CD14-positive monocyte (primary cell): ENCODE results near the gene EPN3. TPM values are rescaled to one million over a fixed set of nuclear protein-coding genes. Genes with fewer than 3 reads are reported as not detected.

Experiments
- DNase-seq, 3 donors: peaks; one replicate each; pipeline ENCODE4 v3.0.0-alpha.2; 2011 to 2022
- H2AFZ ChIP-seq: 2 replicates; pipeline ENCODE4 v1.6.0; 2012; ENCODE audit warnings: mild to moderate bottlenecking, low read depth, low read length, inconsistent platforms; ENCODE audit not compliant: insufficient read depth, poor library complexity, severe bottlenecking
- H3K27ac ChIP-seq, 2 donors: 1 replicate in 1 of 2; 2 replicates in 1 of 2; pipeline ENCODE4 v1.5.1; 2012 to 2013; ENCODE audit warnings: low read length in 2 of 2, control low read depth in 1 of 2, inconsistent platforms in 1 of 2, low read depth in 1 of 2, mild to moderate bottlenecking in 1 of 2
- H3K27me3 ChIP-seq, 2 donors: one replicate each; pipeline versions ENCODE4 v1.6.0 to v1.6.1; 2011 to 2013; ENCODE audit warnings: low read length in 2 of 2; ENCODE audit not compliant: control insufficient read depth in 2 of 2, insufficient read depth in 2 of 2
- H3K36me3 ChIP-seq, 2 donors: replicated peaks in 1 of 2; 1 replicate in 1 of 2; 2 replicates in 1 of 2; pipeline versions ENCODE4 v1.5.1 to v1.6.1; 2012 to 2013; ENCODE audit warnings: low read length in 2 of 2, control low read depth in 1 of 2, inconsistent platforms in 1 of 2, mild to moderate bottlenecking in 1 of 2; ENCODE audit not compliant: insufficient read depth in 2 of 2, control insufficient read depth in 1 of 2
- H3K4me1 ChIP-seq, 2 donors: 1 replicate in 1 of 2; 2 replicates in 1 of 2; pipeline versions ENCODE4 v1.5.1 to v1.6.1; 2012 to 2013; ENCODE audit warnings: low read length in 2 of 2, control low read depth in 1 of 2, inconsistent platforms in 1 of 2, mild to moderate bottlenecking in 1 of 2, moderate library complexity in 1 of 2; ENCODE audit not compliant: insufficient read depth in 2 of 2, control insufficient read depth in 1 of 2
- H3K4me2 ChIP-seq: replicated peaks from 2 replicates; pipeline ENCODE3; 2012; ENCODE audit warnings: low read length, moderate library complexity, mild to moderate bottlenecking; ENCODE audit not compliant: poor library complexity, severe bottlenecking; ENCODE audit errors: extremely low read depth
- H3K4me3 ChIP-seq, 3 experiments: fragments of 200-600 bp in 1 of 3; sonication (generic) in 1 of 3; replicated peaks in 1 of 3; 1 replicate in 2 of 3; 2 replicates in 1 of 3; pipeline ENCODE4 v1.5.1; 2011 to 2013; ENCODE audit warnings: low read length in 3 of 3, mild to moderate bottlenecking in 3 of 3, control low read depth in 2 of 3, low read depth in 2 of 3, inconsistent platforms in 1 of 3, moderate library complexity in 1 of 3
- H3K79me2 ChIP-seq: 2 replicates; pipeline ENCODE4 v1.6.0; 2012; ENCODE audit warnings: mild to moderate bottlenecking, control low read depth, inconsistent platforms, low read length, moderate library complexity; ENCODE audit not compliant: insufficient read depth
- H3K9ac ChIP-seq: 2 replicates; pipeline ENCODE4 v1.6.0; 2017; ENCODE audit warnings: low read length, mild to moderate bottlenecking; ENCODE audit not compliant: insufficient read depth, poor library complexity, severe bottlenecking
- H3K9me3 ChIP-seq, 2 donors: replicated peaks in 1 of 2; 1 replicate in 1 of 2; 2 replicates in 1 of 2; pipeline versions ENCODE4 v1.5.1 to v1.6.1; 2012 to 2013; ENCODE audit warnings: low read length in 2 of 2, control low read depth in 1 of 2; ENCODE audit not compliant: control insufficient read depth in 1 of 2, insufficient read depth in 1 of 2
- H4K20me1 ChIP-seq: 2 replicates; pipeline ENCODE4 v1.6.0; 2012; ENCODE audit warnings: mild to moderate bottlenecking, low read length, control low read depth, moderate library complexity; ENCODE audit not compliant: insufficient read depth
- H3K27ac Mint-ChIP-seq, 7 donors: one replicate each; pipeline ENCODE4 v1.8.0; 2020; ENCODE audit warnings: mild to moderate bottlenecking in 7 of 7, mixed read lengths in 7 of 7, moderate library complexity in 6 of 7, inconsistent platforms in 2 of 7
- H3K27me3 Mint-ChIP-seq, 3 donors: one replicate each; pipeline ENCODE4 v1.8.0; 2021 to 2022; ENCODE audit warnings: low read depth in 3 of 3, mild to moderate bottlenecking in 3 of 3, mixed read lengths in 3 of 3, moderate library complexity in 3 of 3, inconsistent platforms in 1 of 3
- H3K36me3 Mint-ChIP-seq, 2 donors: one replicate each; pipeline ENCODE4 v1.8.0; 2020; ENCODE audit warnings: mixed read lengths in 2 of 2, inconsistent platforms in 1 of 2, mild to moderate bottlenecking in 1 of 2
- H3K4me1 Mint-ChIP-seq: one replicate; pipeline ENCODE4 v1.8.0; 2020; ENCODE audit warnings: mild to moderate bottlenecking, mixed read lengths
- H3K4me3 Mint-ChIP-seq, 2 donors: one replicate each; pipeline ENCODE4 v1.8.0; 2020; ENCODE audit warnings: mild to moderate bottlenecking in 2 of 2, mixed read lengths in 2 of 2, moderate library complexity in 1 of 2
- H3K9me3 Mint-ChIP-seq, 7 donors: one replicate each; pipeline ENCODE4 v1.8.0; 2020 to 2022; ENCODE audit warnings: mixed read lengths in 7 of 7, mild to moderate bottlenecking in 6 of 7, moderate library complexity in 6 of 7, inconsistent platforms in 2 of 7
- WGBS: methylation state at CpG from one replicate; pipeline ENCODE4 v1.1.5; 2013; ENCODE audit warnings: missing lambda C conversion rate; ENCODE audit not compliant: insufficient coverage; 5-methylcytosine and 5-hydroxymethylcytosine counted together
- intact Hi-C, 2 donors: fragments of 100-400 bp; cut with micrococcal nuclease; formaldehyde crosslinking; loops; one replicate each; pipeline versions ENCODE4 v1.15.0 to v1.15.1; 2023
- polyA plus RNA-seq, 3 donors: library from polyadenylated mRNA; depleted of rRNA in 1 of 3; unstranded in 2 of 3; stranded (reverse) in 1 of 3; fragments of 300-500 nt in 2 of 3; fragments of >200 nt in 1 of 3; fragmentation: Illumina TruSeq in 2 of 3; gene quantifications; 1 replicate in 2 of 3; 2 replicates in 1 of 3; pipeline ENCODE4 v1.2.3, GENCODE V29; 2012 to 2021
- TF ChIP-seq, protein P1 (sequence below): fragments of 200-600 bp; IDR thresholded peaks from one replicate; pipeline ENCODE4 v1.8.0; 2022; ENCODE audit warnings: antibody characterized with exemption, mild to moderate bottlenecking

The EPN3 gene
- polyA plus RNA-seq, 3 donors, result not detected

DNA sequence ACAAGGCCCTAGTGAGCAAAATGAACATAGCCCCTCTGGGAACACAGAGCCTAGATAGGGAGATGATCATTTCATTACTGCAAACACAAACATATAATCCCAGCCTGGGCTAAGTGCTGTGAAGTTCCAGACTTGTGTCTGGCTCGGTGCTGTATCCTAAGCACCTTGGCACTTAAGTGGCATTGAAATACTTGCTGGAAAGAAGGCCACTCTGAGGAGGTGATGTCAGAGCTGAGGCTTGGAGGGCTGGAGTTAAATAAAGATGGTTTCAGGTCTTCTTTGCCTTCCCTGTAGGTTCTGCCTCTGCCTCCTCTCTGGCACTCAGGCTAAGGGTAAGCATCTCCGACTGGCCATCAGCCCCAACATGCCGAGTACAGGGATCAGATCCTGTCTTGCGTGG is 25.6 kb downstream of the EPN3 start:
- Histone ChIP-seq H3K4me1 (peaks cover 30 to 31% of the 10 kb centered on the region in 2 donors), H3K9ac (no peak overlapping the region), H4K20me1 (peaks cover 5% of the 10 kb centered on the region), H3K36me3 (peaks cover 7 to 8% of the 10 kb centered on the region in 2 donors), H3K79me2 (no peaks in the 10 kb centered on the region), H2AFZ (no peak overlapping the region), H3K4me2 (no peak overlapping the region), H3K4me3 (no peak overlapping the region), H3K27me3 (peaks cover 31 to 58% of the 10 kb centered on the region in 2 donors), H3K9me3 (peaks cover 0 to 10% of the 10 kb centered on the region in 2 donors), H3K27ac (no peak overlapping the region)
- Mint-ChIP-seq H3K4me3 (peak overlapping the region in 1 of 2 donors; percentile 89), H3K27ac (no peak overlapping the region), H3K36me3 (peaks cover 6 to 9% of the 10 kb centered on the region in 2 donors), H3K9me3 (peaks cover 0 to 18% (median 3%) of the 10 kb centered on the region in 7 donors), H3K4me1 (peaks cover 22% of the 10 kb centered on the region), H3K27me3 (peaks cover 38 to 65% (median 55%) of the 10 kb centered on the region in 3 donors)
- no peak for DNase-seq
- whole genome bisulfite sequencing, result 94% methylated on average over 4 of the region's 4 CpGs
- TF ChIP-seq, protein P1, sequence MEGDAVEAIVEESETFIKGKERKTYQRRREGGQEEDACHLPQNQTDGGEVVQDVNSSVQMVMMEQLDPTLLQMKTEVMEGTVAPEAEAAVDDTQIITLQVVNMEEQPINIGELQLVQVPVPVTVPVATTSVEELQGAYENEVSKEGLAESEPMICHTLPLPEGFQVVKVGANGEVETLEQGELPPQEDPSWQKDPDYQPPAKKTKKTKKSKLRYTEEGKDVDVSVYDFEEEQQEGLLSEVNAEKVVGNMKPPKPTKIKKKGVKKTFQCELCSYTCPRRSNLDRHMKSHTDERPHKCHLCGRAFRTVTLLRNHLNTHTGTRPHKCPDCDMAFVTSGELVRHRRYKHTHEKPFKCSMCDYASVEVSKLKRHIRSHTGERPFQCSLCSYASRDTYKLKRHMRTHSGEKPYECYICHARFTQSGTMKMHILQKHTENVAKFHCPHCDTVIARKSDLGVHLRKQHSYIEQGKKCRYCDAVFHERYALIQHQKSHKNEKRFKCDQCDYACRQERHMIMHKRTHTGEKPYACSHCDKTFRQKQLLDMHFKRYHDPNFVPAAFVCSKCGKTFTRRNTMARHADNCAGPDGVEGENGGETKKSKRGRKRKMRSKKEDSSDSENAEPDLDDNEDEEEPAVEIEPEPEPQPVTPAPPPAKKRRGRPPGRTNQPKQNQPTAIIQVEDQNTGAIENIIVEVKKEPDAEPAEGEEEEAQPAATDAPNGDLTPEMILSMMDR, result no peak
- intact Hi-C loops, result no loop called here

DNA sequence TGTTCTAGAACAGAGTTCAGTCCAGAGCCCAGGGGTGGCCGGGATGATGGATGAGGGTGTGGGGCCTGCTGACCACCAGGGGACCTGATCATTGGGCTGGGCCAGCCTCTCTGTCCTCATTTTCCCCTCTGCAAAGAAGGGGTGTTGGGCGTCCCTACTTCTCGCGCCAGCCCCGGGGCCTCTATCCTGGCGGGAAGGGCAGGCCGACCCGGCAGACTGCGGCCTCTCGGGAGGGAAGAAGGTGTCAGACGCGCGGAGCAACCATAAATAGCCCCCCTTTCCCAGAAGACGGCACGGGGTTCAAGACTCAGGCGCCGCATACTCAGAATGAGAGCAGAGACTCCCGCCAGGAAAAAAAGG is 26.0 kb downstream of the EPN3 start:
- 11% methylated on average over 8 of the region's 18 CpGs for WGBS
- Histone ChIP-seq H3K4me2 (peak overlapping the region; percentile 82), H2AFZ (no peak overlapping the region), H3K4me3 (peak overlapping the region in 2 of 3 experiments; percentile 27 to 72), H3K9me3 (peaks cover 0 to 15% of the 10 kb centered on the region in 2 donors), H4K20me1 (peaks cover 5% of the 10 kb centered on the region), H3K4me1 (peaks cover 30 to 31% of the 10 kb centered on the region in 2 donors), H3K79me2 (no peaks in the 10 kb centered on the region), H3K9ac (no peak overlapping the region), H3K27ac (no peak overlapping the region), H3K27me3 (peaks cover 36 to 62% of the 10 kb centered on the region in 2 donors), H3K36me3 (peaks cover 7 to 8% of the 10 kb centered on the region in 2 donors)
- intact Hi-C loops, result no loop called here
- Mint-ChIP-seq H3K4me3 (peak overlapping the region; percentile 70 to 89), H3K9me3 (peaks cover 0 to 18% (median 3%) of the 10 kb centered on the region in 7 donors), H3K27ac (no peak overlapping the region), H3K4me1 (peaks cover 22% of the 10 kb centered on the region), H3K27me3 (peaks cover 42 to 70% (median 60%) of the 10 kb centered on the region in 3 donors), H3K36me3 (peaks cover 6 to 9% of the 10 kb centered on the region in 2 donors)
- TF ChIP-seq, protein P1, result no peak
- no peak for DNase-seq
